Dedifferentiated amniotic fluid mesenchymal stem cell (primary cell): Measurements from ENCODE around the gene TSC22D2.
"Not testable (repeated sequence)": the region's sequence is repeated elsewhere in the genome, so short reads cannot be mapped to it uniquely, and the experiment has no call there.

Experiments
- DNase-seq: peaks from one replicate; pipeline ENCODE4 v3.0.0-alpha.2; 2016; ENCODE audit errors: extremely low spot score

Gene TSC22D2

GRCh38 chr3:150490277-150490986 is 82.3 kb downstream of the TSC22D2 start:
- DNase-seq = no peak

GRCh38 chr3:150494411-150494977 is 86.4 kb downstream of the TSC22D2 start:
- DNase-seq = no peak

- DNase-seq = no peak
Observed at GRCh38 chr3:150495149-150495548, 87.1 kb downstream of the TSC22D2 start.

- DNase-seq = peak; percentile 57
Observed at GRCh38 chr3:150495563-150496168, 87.6 kb downstream of the TSC22D2 start.

DNA sequence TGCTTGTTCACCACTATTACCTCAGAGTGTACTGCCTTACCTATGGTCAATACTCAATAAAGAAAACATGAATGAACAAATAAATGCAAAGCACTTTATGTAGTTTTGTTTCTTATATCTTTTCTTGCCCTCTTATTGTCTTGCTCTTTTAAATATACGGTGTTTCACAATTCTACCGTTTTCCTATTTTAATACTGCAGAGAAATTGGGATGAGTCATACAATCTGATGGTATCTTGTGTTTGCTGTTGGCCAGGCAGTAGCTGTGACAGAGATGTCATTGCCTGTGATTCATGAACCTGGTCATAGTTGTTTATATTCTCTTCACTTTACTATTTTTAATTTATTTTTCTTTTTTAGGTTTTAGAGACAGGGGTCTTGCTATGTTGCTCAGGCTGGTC is 89.9 kb downstream of the TSC22D2 start:
- DNase-seq = peak; percentile 26

- DNase-seq = not testable (repeated sequence)
Observed at GRCh38 chr3:150500960-150501359, 92.9 kb downstream of the TSC22D2 start.

GRCh38 chr3:150503402-150504099 is 95.5 kb downstream of the TSC22D2 start:
- no peak for DNase-seq

DNA sequence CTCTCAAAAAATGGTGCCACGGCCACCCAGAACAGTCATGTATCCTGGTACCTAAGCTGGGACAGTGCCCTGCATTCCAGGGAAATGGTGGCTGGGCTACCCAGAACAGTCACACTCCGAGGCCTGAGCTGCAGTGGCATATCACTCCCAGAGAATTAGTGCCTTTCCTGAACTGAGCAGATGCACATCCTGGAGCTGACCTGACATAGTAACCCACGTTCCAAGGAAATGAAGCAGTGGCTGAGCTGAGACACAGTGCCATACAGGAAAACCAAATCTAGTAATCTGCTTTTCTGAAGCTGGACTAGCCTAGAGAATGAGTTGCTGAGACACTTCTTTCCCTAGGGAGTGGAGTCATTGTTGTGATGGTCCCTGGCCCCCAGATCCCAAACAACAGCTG is 96.4 kb downstream of the TSC22D2 start:
- DNase-seq = no peak

GRCh38 chr3:150508401-150508800 is 100.3 kb downstream of the TSC22D2 start:
- no peak for DNase-seq

DNA sequence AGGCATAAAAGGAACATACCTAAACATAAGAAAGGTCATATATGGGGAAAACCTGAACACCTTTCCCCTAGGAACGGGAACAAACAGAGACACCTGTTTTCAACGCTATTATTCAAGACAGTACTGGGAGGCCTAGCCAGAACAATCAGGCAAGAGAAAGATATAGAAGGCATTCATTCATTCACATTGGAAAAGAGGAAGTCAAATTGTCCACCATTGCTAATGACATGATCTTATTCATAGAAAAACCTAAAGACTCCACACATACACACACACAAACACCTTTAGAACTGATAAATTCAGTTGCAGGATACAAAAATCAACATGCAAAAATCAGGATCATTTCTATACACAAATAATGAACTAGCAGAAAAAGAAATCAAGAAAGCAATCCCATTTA is 101.7 kb downstream of the TSC22D2 start:
- no peak for DNase-seq

GRCh38 chr3:150511122-150511821 is 103.2 kb downstream of the TSC22D2 start:
- DNase-seq = no peak

DNA sequence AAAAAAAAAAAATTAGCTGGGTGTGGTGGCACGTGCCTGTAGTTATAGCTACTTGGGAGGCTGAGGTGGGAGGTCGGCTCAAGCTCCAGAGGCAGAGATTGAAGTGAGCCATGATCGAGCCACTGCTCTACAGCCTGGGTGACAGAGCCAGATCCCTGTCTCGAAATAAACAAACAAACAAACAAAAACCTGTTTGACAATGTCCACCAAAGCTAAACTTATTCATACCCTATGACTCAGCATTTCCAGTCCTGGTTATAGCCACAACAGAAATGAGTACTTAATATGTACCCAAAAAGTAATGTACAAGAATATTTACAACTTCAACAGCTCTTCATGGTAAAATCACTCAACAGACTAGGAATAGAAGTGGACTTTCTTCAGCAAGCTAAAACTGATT is 107.1 kb downstream of the TSC22D2 start:
- DNase-seq = no peak
